HG03039 (cell line): ENCODE measurements around the gene IL25.
"Not testable (repeated sequence)": the region's sequence is repeated elsewhere in the genome, so short reads cannot be mapped to it uniquely, and the experiment has no call there.

Source experiments
- ATAC-seq: cut with Tn5 transposase; IDR thresholded peaks from one replicate; pipeline ENCODE4 v1.9.1; 2021; ENCODE audit warnings: mild to moderate bottlenecking, moderate library complexity; ENCODE audit not compliant: unreplicated experiment

The IL25 gene

DNA sequence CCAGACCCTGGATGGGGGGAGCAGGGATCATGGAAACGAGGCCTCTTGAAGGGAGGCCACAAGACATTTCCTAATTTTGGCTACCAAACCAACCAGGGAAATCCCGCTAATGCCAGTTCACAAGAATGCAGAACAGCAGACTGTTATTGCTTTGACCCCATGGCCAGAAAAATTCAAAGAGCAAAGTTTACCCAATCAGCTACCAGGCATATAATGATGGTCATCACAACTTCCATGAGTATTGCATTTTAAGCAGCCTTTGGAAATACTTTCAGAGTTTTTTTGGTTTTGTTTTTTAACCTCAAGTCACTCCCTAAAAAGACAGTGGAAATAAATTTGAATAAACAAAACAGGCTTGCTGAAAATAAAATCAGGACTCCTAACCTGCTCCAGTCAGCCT lies at the start of gene IL25:
TSS of gene IL25 (plus strand) at position 301 of the 400 bp plus-strand sequence.
- no peak for ATAC-seq

DNA sequence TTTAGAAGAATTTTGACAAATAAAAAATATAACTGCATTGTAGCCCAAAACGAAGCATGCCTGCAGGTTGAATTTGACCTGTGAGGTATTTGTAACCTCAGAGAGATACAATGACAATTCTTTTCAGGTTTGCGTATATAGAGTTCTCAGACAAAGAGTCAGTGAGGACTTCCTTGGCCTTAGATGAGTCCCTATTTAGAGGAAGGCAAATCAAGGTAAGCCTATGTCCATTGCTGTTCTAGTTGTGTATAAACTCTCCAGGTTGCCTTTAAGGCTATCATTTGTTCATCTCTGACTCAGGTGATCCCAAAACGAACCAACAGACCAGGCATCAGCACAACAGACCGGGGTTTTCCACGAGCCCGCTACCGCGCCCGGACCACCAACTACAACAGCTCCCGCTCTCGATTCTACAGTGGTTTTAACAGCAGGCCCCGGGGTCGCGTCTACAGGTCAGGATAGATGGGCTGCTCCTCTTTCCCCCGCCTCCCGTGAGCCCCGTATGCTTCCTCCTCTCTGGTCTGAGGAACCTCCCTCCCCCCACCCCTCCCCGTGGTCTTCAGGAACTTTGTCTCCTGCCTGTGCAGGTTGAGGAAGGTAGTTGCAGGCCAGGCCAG lies 48.7 kb upstream of the IL25 start:
- no peak for ATAC-seq

DNA sequence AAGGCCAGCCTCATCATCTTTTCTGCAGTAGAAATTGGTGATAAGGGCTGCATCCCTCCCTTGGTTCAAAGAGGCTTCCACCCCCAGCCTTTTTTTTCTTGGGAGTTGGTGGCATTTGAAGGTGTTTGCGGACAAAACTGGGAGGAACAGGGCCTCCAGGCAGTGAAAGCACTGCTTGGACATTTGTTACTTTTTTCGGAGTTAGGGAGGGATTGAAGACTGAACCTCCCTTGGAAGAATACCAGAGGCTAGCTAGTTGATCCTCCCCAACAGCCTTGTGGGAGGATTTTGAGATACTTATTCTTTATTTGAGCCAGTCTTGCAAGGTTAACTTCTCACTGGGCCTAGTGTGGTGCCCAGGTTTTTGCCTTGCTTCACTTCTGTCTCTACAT lies 48.2 kb upstream of the IL25 start:
- no peak for ATAC-seq

DNA sequence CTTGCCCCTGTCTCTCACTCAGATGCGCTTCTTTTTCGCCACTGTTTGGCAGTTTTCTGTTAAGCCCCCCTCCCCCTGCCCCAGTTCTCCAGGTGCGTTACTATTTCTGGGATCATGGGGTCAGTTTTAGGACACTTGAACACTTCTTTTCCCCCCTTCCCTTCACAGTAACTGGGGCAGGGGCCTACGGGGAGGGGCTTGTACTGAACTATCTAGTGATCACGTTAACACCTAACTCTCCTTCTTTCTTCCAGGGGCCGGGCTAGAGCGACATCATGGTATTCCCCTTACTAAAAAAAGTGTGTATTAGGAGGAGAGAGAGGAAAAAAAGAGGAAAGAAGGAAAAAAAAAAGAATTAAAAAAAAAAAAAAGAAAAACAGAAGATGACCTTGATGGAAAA lies 47.6 kb upstream of the IL25 start:
- ATAC-seq, result no peak

DNA sequence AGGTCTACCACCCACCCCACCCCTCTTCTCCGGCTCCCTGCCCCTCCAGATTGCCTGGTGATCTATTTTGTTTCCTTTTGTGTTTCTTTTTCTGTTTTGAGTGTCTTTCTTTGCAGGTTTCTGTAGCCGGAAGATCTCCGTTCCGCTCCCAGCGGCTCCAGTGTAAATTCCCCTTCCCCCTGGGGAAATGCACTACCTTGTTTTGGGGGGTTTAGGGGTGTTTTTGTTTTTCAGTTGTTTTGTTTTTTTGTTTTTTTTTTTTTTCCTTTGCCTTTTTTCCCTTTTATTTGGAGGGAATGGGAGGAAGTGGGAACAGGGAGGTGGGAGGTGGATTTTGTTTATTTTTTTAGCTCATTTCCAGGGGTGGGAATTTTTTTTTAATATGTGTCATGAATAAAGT lies 46.9 kb upstream of the IL25 start:
- not testable (repeated sequence) for ATAC-seq

DNA sequence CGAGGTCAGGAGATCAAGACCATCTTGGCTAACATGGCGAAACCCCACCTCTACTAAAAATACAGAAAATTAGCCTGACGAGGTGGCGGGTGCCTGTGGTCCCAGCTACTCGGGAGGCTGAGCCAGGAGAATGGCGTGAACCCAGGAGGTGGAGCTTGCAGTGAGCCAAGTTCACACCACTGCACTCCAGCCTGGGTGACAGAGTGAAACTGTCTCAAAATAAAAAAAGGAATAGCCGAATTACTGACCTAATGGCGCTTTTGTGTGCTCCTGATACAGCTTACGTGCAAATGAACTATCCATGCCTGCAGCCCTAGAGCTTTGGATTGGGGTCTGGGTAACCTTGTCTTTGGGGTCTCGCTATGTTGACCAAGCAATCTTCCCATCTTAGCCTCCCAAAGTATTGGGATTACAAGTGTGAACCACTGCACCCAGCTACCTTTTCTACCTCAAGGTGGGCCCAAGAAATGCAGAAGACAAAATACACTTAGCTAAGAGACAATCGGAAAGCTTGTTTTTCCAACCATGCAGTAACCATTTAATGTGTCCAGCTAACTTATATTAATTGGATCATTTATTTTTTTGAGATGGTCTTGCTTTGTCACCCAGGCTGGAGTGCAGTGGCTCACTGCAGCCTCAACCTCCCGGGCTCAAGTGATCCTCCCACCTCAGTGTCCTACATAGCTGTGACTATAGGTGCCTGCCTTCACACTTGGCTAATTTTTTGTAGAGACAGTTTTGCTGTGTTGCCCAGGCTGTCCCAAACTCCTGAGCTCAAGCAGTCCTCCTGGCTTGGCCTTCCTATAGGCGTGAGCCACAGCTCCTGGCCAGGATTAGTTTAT lies 45.9 kb upstream of the IL25 start:
- ATAC-seq, result no peak

DNA sequence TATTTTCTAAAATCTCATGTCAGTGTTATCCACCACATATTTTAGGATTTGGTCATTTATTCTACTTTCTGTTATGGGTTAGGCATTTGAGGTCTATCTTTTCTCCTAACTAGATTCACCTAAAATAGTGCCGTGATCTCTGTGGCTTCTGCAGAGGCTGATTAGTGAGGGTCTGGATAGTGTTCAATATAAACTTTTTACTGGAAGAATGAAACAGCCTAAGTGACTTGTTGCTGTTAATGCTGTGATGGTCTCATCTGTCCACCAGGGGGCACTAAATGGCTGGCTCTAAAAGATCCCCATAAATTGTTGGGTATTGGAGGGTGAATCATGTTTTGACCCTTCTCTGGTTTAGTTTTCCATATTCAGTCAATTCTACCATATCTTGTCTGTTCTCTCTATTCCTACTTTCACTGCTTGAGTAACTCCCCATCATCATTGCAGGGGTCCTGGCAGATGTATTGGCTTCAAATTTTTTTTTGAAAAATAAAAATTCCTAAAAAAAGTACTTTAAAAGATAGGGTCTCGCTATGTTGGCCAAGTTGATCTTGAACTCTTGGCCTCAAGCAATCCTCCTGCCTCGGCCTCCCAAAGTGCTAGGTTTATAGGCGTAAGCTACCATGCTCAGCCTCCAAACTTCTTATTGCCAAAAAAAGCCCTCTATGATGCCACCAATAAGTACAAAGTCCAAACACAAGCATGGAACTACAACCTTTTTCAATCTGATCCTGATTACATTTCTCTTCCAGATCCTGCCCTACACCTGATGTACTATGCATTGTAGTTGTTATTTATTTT lies 44.5 kb upstream of the IL25 start:
- no peak for ATAC-seq

DNA sequence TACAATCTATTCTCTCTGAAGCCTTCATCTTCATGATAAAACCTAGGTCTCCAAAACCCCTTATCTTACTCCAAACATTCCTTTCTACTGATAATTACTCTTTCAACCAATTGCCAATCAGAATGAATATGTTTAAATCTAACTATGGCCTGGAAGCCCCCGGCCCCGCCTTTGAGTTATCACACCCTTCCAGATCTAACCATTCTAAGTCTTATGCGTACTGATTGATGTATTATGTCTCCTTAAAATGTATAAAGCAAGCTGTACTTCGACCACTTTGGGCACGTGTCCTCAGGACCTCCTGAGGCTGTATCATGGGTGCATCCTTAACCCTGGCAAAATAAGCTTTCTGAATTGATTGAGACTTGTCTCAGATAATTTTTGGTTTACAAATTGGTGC lies 37.0 kb upstream of the IL25 start:
- no peak for ATAC-seq

DNA sequence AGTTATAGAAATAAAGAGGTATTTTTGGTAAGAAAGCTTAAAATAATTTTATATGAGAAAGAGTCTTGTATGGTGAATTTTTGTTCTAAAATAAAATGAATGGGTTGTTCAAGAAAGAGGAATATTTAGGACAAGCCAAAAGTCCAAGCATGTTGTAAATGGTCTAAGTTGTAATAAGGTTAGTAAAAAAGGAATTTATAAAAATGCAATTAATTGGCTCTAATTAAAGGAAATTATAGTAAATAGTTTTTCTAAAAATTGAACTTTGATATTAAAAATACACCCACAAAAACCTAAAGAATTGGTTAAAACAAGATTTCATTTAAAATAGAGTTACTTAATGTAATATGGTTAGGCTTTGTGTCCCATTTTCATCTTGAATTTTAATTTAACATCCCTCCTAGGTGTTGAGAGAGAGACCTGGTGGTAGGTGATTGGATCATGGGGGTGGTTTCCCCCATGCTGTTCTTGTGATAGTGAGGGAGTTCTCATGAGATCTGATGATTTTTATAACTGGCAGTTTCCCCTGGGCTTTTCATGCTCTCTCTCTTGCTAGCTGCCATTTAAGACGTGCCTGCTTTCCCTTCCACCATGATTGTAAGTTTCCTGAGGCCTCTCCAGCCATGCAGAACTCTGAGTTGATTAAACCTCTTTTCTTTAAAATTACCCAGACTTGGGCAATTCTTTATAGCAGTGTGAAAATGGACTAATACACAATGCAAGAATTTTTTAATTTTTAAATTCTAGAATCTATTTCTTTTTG lies 32.9 kb upstream of the IL25 start:
- no peak for ATAC-seq

DNA sequence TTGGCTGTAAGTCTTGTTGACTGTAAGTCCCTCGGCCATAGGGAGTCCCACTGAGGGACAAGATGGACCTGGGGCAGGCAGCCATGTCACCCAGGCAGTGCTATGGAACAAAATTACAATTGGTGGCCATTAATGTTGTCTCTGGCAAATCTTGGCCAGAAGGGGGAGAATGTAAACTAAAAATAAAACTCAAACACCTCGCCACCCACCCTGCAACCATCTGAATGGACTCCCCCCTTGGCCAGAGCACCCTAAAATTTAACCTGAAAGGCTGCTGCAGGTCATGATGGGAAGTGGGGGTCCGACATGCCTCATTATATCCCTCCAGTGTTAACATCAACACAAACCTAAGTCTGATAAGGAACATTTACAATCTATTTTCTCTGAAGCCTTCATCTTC lies 28.1 kb upstream of the IL25 start:
- no peak for ATAC-seq

DNA sequence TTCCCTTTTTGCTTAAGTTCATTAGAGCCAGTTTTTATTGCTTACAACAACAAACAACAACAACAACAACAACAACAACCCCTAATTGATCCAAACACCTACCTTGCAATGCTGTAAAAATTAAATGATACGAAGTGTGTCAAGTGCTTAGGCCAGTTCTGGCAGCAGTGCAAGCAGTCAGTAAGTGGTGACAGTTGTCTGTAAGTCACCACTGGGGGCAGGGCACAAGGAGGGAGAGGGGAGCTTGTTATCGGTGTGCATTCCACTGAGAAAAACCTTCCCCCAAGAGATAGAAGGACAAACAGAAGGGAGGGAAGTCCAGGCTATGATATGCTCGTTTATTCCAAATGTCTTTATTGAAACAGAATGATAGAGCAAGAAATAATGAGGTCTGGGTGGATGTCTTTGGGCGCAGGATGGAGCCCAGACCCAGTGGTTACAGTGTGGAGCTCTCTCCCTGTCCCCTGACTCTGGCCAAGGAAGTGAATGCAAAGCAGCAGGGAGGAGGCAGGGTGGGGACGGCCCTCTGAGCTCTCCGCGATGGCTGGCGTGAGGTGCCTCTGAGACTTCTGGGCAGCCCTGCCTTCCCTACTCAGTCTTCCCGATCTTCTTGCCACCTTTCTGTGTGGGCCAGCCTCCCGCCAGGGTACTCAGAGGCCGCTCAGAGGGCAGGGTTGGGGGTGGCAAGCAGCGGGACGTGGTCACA lies 26.5 kb upstream of the IL25 start:
- no peak for ATAC-seq

DNA sequence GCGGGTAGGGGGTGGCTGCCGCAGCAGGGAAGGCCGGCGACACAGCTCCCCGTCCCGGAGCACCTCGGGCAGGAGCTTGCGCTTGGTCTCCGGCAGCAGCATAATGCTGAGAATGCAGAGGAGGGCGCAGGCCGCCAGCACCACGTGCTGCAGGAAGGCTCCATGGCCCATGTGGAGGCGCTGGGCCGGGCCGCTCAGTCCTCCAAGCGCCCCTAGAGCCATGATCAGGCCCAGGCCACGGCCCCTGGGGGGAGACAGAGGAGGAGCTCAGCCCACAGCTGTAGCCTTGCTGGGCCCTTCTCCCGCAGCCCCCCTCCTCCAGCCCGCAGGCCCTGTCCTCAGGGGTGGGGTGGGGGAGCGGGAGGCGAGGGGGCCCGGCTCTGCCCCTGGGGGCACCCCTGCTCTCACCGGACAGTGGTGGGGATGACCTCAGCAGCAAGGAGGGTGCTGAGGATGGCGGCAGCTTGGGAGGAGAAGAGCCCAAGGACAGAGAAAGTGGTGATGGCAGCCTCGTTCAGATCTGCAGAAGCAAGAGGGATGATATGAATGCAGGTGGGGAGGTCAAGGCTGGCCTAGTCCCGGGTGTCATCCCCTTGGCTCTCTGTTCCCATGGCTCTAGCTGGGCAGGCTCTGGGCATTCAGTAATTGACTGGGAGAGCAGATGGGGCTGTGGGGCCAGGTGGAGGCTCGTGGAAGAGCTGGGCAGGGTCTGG lies 25.8 kb upstream of the IL25 start:
- no peak for ATAC-seq

DNA sequence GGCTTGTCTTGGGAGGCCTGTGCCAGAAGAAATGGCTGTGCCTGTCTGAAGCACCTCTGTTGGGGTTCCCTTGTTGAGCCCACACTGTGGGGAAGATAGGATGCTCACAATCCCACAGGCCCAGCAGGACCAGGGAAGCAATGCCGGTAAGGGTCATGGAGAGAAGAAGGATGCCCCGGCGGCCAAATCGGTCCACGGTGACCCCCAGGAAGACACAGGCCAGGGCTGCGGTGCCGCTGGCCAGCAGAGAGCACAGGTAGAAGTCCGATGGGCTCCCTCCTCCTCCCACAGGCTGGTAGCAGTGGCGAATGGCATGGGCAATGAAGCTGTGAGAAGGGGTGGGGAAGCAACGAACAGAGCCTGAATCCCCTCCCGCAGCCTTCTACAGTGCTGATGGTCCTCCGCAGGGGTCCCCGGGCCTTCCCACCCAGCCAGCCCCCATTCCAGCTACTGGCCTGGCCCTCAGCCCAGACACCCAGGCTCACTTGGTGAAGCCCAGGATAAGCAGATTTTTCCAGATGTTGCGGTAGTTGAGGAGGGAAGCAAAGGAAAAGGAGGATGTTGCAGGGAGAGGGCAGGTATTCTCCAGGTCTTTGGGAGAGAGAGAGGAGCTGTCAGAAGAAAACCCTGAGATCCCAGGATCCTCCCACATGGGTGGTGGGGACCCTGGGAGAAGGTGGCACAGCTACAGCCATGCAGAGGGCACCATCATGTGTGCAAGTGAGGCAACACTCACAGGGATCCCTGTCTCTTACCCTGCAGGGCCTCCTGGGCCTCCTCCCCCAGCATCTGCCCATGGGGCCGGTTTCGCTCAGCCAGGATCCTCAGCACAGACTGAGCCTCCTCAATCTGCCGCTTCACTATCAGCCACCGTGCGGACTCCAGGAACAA lies 25.0 kb upstream of the IL25 start:
- ATAC-seq, result no peak

DNA sequence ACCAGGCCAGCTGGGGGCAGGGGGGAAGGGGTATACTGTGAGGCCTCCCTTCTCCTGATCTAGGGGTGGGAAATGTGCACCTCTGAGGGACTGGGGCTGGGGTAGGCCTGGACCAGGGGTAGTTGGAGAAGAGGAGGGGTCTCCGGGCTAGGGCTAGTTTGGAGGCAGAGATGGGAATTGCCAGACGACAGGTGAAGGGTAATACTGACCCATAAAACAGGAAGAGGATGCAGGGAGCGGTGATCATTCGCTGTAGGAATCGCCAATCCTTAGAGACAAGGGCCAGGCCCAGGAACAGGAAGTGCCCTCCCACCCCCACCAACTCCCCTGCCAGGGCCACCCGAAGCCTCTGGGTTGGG lies 24.3 kb upstream of the IL25 start:
- no peak for ATAC-seq

DNA sequence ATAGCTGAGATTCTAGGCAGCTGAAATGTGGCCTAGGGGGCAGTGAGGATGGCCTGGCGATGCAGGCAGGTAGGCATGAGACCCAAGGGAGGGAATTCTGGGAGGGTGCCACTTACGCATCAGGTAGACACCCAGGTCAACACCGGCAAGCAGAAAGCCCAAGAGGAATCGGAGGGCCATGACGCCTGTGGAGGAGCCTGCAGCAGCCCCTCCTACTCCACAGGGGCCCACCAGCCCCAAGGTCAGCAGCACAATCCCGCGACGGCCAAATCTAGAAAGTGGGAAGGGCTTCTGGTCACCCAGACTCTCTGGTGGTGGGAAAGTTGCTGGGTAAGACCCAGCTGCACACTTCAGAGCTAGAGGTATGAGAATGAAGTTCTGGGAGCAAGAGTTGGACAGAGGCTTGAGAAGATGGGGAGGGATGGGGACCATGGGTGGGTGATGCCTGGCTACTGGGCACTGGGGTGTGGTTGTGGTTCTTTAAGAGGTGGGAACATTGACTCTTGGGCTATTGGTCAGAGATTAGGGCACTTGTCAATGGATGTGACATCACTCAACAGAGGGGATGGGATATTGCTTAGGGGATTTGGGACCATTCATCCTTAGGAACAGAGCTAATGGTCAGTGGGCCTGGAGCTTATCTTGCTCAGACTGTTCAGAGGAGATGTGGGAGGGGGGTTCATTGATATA lies 23.3 kb upstream of the IL25 start:
- ATAC-seq, result no peak

DNA sequence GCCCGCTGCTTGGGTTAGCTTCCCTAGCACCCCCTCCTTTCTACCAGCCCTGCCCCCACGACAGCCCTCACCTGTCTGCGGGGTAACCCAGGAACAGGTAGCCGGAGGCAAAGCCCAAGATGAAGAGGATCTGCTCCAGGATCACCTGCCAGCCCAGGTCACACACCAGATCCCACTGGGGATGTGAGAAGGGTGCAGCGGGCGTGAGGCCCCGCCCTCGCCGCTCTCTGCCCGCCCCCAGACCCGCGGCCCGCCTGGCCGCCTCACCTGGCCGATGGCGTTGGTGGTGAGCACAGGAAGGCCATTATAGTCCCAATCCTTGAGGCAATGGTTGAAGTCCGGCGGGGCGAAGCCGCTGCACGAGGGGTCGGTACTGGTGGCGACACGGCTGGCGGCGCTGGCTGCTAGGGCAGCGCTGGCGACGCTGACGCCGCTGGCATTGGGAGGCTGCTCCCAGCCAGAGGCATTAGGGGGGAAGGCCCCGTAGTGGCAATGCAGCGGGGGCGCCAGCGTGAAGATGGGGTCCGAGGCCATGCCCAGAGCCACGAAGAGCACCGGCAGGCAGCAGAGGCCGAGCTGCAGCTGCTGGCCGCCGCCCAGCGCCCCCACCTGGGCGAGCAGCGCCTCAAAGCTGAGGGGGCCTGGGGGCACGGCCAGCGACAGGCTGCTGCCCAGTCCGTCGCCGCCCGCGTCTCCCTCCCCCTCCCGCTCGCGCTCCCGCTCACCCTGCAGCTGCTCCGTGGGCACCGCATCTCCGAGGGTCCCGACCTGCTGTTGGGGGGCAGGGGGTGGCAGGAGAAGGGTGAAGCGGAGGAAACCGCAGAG lies 20.7 kb upstream of the IL25 start:
- ATAC-seq, result no peak
